WTC11 (cell line): ENCODE results near the gene FAM3D. TPM values are rescaled to one million over a fixed set of nuclear protein-coding genes. Genes with fewer than 3 reads are reported as not detected.
"Not testable (repeated sequence)": the region's sequence is repeated elsewhere in the genome, so short reads cannot be mapped to it uniquely, and the experiment has no call there.

Source experiments
- ATAC-seq: fragments of 200-7000 bp; cut with Tn5 transposase; 2 replicates; pipeline ENCODE4 v1.10.0; 2021; ENCODE audit warnings: mild to moderate bottlenecking, moderate library complexity
- CTCF ChIA-PET: fragments of 300-600 bp; sonication (Branson Sonifier 250); formaldehyde crosslinking; loops from one replicate; lab custom pipeline; 2021; ENCODE audit warnings: antibody characterized with exemption; lab: Charles Lee
- POLR2A ChIA-PET: fragments of 350-600 bp; sonication (Branson Sonifier 250); formaldehyde crosslinking; loops from one replicate; lab custom pipeline; 2021; ENCODE audit warnings: antibody characterized with exemption; lab: Charles Lee
- DNase-seq: peaks from one replicate; pipeline ENCODE4 v3.0.0; 2021; ENCODE audit warnings: low spot score
- H3K27ac Mint-ChIP-seq: 2 replicates; pipeline ENCODE4 v1.8.0; 2021; ENCODE audit warnings: mixed read lengths
- H3K27me3 Mint-ChIP-seq: 2 replicates; pipeline ENCODE4 v1.8.0; 2021; ENCODE audit warnings: low read depth, mild to moderate bottlenecking, moderate library complexity, mixed read lengths
- H3K36me3 Mint-ChIP-seq: 2 replicates; pipeline ENCODE4 v1.8.0; 2021; ENCODE audit warnings: mixed read lengths
- H3K4me1 Mint-ChIP-seq: 2 replicates; pipeline ENCODE4 v1.8.0; 2022; ENCODE audit warnings: mixed read lengths
- H3K4me3 Mint-ChIP-seq: 2 replicates; pipeline ENCODE4 v1.8.0; 2021; ENCODE audit warnings: mild to moderate bottlenecking, moderate library complexity, mixed read lengths
- H3K9me3 Mint-ChIP-seq: 2 replicates; pipeline ENCODE4 v1.8.0; 2021; ENCODE audit warnings: mixed read lengths
- ATF6 ChIP-seq: sonication (generic); formaldehyde crosslinking; IDR thresholded peaks from 2 replicates; pipeline ENCODE4 v1.8.1; 2023; ENCODE audit warnings: mild to moderate bottlenecking, missing genetic modification reagents
- CREB1 ChIP-seq: sonication (generic); formaldehyde crosslinking; IDR thresholded peaks from 2 replicates; pipeline ENCODE4 v1.8.0; 2023; ENCODE audit warnings: mild to moderate bottlenecking, missing genetic modification reagents
- CREM ChIP-seq: sonication (generic); formaldehyde crosslinking; IDR thresholded peaks from 2 replicates; pipeline ENCODE4 v1.8.1; 2022; ENCODE audit warnings: mild to moderate bottlenecking, missing genetic modification reagents, moderate library complexity
- ELF4 ChIP-seq: sonication (generic); formaldehyde crosslinking; IDR thresholded peaks from 2 replicates; pipeline ENCODE4 v1.8.1; 2022; ENCODE audit warnings: low read depth, mild to moderate bottlenecking, moderate library complexity, missing genetic modification reagents
- ERG ChIP-seq: fragments of 250-450 bp; sonication (Bioruptor Pico); IDR thresholded peaks from 2 replicates; pipeline ENCODE4 v1.8.0; 2021; ENCODE audit warnings: mild to moderate bottlenecking
- ETV6 ChIP-seq: sonication (generic); formaldehyde crosslinking; IDR thresholded peaks from 2 replicates; pipeline ENCODE4 v1.8.1; 2022; ENCODE audit warnings: mild to moderate bottlenecking, missing genetic modification reagents
- FOXJ3 ChIP-seq: sonication (generic); formaldehyde crosslinking; IDR thresholded peaks from 2 replicates; pipeline ENCODE4 v1.9.0; 2021; ENCODE audit warnings: missing genetic modification reagents, mild to moderate bottlenecking, borderline replicate concordance
- FOXP4 ChIP-seq: sonication (generic); formaldehyde crosslinking; IDR thresholded peaks from 2 replicates; pipeline ENCODE4 v1.8.0; 2022; ENCODE audit warnings: mild to moderate bottlenecking, missing genetic modification reagents
- GABPB1 ChIP-seq: sonication (generic); formaldehyde crosslinking; IDR thresholded peaks from 2 replicates; pipeline ENCODE4 v1.8.1; 2023; ENCODE audit warnings: mild to moderate bottlenecking, missing genetic modification reagents
- IRF2 ChIP-seq: sonication (generic); formaldehyde crosslinking; IDR thresholded peaks from 2 replicates; pipeline ENCODE4 v1.8.0; 2022; ENCODE audit warnings: low read depth, missing genetic modification reagents, borderline replicate concordance
- NFE2L1 ChIP-seq: sonication (generic); formaldehyde crosslinking; IDR thresholded peaks from 2 replicates; pipeline ENCODE4 v1.8.1; 2023; ENCODE audit warnings: missing genetic modification reagents
- NFYB ChIP-seq: sonication (generic); formaldehyde crosslinking; conservative IDR thresholded peaks from 2 replicates; pipeline ENCODE4 v1.8.0; 2022; ENCODE audit warnings: low read depth, missing genetic modification reagents
- NR2C2 ChIP-seq: sonication (generic); formaldehyde crosslinking; IDR thresholded peaks from 2 replicates; pipeline ENCODE4 v1.8.0; 2022; ENCODE audit warnings: mild to moderate bottlenecking, missing genetic modification reagents
- ZNF263 ChIP-seq: sonication (generic); formaldehyde crosslinking; IDR thresholded peaks from 2 replicates; pipeline ENCODE4 v1.8.1; 2022; ENCODE audit warnings: low read depth, mild to moderate bottlenecking, moderate library complexity, missing genetic modification reagents
- ZNF671 ChIP-seq: fragments of 250-450 bp; sonication (Bioruptor Pico); IDR thresholded peaks from 2 replicates; pipeline ENCODE4 v1.8.0; 2021; ENCODE audit warnings: mild to moderate bottlenecking
- total RNA-seq: library from RNA; stranded (reverse); gene quantifications from 3 replicates; pipeline ENCODE4 v1.2.3, GENCODE V29; 2021
- TF ChIP-seq, protein P1 (sequence below): fragments of 250-450 bp; sonication (Bioruptor Pico); IDR thresholded peaks from 2 replicates; pipeline ENCODE4 v2.1.2; 2022; ENCODE audit warnings: mild to moderate bottlenecking, moderate library complexity
- TF ChIP-seq, protein P2 (sequence below): sonication (generic); formaldehyde crosslinking; IDR thresholded peaks from 2 replicates; pipeline ENCODE4 v1.8.1; 2023; ENCODE audit warnings: mild to moderate bottlenecking, missing genetic modification reagents

FAM3D gene
- total RNA-seq, 1 experiment from 2014 or later = 0.66 TPM

GRCh38 chr3:58708983-58709382 is 42.4 kb upstream of the FAM3D start:
- H3K36me3 Mint-ChIP-seq, POLR2A ChIA-PET, CTCF ChIA-PET, H3K27ac Mint-ChIP-seq, DNase-seq, H3K4me3 Mint-ChIP-seq, H3K27me3 Mint-ChIP-seq, ATAC-seq: not testable (repeated sequence)
- H3K9me3 Mint-ChIP-seq = peaks cover 22% of the 10 kb centered on the region
- TF ChIP-seq NFYB (CRISPR knock-in tag) = peak; percentile 31
- TF ChIP-seq, all 79 proteins: peak for 1; not testable (repeated sequence) for 78
- H3K4me1 Mint-ChIP-seq = not testable (repeated sequence)

DNA sequence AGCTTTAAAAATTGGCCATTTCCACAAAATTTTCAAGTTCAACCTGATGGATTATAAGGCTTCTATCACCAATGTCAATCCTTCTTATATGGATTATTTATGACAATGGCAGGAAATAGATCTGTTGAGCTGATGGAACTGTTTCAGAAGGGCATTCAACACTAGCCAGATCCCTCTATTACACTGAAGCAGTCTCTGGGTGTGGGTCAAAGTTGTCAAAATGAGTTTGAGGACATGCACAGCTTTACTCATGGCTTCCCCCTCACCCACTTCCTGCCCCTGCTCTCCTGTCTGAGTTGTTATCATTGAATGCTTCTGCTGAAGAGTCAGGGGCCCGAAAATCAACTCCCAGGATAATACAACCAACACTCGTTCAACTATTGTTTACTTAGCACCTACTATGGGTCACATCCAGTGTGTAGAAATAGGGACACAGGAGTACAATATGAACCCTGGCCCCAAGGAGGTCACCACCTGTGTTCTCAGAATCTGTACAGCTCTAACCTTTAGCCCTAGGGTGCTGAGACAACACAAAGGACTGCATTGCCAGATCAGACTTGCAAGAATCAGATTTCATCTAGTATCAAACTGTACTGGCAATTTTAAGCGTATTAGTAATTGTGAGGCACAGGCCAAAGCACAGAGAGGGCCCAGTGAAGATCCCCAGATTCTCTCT is 41.7 kb upstream of the FAM3D start:
- DNase-seq = no peak
- Mint-ChIP-seq H3K4me1 (no peaks in the 10 kb centered on the region), H3K4me3 (no peak overlapping the region), H3K27me3 (no peaks in the 10 kb centered on the region), H3K9me3 (peaks cover 21% of the 10 kb centered on the region), H3K27ac (no peak overlapping the region), H3K36me3 (no peaks in the 10 kb centered on the region)
- ChIA-PET CTCF (no interaction called here), POLR2A (no interaction called here)
- ATAC-seq = no peak
- TF ChIP-seq, protein P1, sequence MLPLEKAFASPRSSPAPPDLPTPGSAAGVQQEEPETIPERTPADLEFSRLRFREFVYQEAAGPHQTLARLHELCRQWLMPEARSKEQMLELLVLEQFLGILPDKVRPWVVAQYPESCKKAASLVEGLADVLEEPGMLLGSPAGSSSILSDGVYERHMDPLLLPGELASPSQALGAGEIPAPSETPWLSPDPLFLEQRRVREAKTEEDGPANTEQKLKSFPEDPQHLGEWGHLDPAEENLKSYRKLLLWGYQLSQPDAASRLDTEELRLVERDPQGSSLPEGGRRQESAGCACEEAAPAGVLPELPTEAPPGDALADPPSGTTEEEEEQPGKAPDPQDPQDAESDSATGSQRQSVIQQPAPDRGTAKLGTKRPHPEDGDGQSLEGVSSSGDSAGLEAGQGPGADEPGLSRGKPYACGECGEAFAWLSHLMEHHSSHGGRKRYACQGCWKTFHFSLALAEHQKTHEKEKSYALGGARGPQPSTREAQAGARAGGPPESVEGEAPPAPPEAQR (CRISPR knock-in tag) = no peak
- TF ChIP-seq NFYB (CRISPR knock-in tag) (no peak), ETV6 (CRISPR knock-in tag) (no peak), FOXJ3 (CRISPR knock-in tag) (no peak), NFE2L1 (no peak), CREB1 (CRISPR knock-in tag) (no peak), NR2C2 (no peak)
- TF ChIP-seq, protein P2, sequence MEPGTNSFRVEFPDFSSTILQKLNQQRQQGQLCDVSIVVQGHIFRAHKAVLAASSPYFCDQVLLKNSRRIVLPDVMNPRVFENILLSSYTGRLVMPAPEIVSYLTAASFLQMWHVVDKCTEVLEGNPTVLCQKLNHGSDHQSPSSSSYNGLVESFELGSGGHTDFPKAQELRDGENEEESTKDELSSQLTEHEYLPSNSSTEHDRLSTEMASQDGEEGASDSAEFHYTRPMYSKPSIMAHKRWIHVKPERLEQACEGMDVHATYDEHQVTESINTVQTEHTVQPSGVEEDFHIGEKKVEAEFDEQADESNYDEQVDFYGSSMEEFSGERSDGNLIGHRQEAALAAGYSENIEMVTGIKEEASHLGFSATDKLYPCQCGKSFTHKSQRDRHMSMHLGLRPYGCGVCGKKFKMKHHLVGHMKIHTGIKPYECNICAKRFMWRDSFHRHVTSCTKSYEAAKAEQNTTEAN (CRISPR knock-in tag) = no peak

DNA sequence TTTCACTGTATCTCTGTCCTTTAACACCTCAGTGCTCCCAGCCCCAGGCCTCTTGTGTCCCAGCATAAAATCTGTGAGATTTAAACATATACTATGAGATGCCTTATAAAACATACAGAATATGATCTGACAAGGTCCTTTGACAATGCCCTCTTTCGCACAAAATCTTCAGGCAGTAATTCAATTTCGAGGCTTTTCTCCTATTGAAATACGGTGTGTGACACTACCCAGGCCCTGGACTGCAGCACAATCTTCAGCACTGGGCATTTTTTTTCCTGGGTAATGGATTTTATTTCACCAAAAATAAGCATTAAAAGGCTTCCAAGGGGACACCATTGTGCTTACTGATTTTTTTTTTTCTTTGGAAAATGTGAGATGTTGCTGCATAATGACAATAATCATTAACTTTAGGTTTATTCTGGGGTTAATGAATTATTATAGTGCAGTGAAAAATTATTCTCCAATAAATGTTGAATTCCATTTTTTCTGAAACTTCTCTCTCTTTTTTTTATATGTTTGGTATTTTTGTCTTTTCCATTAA is 40.9 kb upstream of the FAM3D start:
- TF ChIP-seq GABPB1 (CRISPR knock-in tag) (no peak), CREM (CRISPR knock-in tag) (no peak)
- no peaks in the 10 kb centered on the region for H3K4me1 Mint-ChIP-seq
- no peaks in the 10 kb centered on the region for H3K27me3 Mint-ChIP-seq
- POLR2A ChIA-PET = no interaction called here
- DNase-seq (no peak), ATAC-seq (no peak)
- H3K4me3 Mint-ChIP-seq = no peak overlapping the region
- CTCF ChIA-PET = no interaction called here
- H3K36me3 Mint-ChIP-seq = no peaks in the 10 kb centered on the region
- H3K9me3 Mint-ChIP-seq = peaks cover 23% of the 10 kb centered on the region
- H3K27ac Mint-ChIP-seq = no peak overlapping the region

- no peak overlapping the region for H3K4me3 Mint-ChIP-seq
- H3K4me1 Mint-ChIP-seq = no peaks in the 10 kb centered on the region
- ChIA-PET CTCF (no interaction called here), POLR2A (no interaction called here)
- no peaks in the 10 kb centered on the region for H3K36me3 Mint-ChIP-seq
- H3K9me3 Mint-ChIP-seq = peaks cover 23% of the 10 kb centered on the region
- no peak for ATAC-seq
- no peaks in the 10 kb centered on the region for H3K27me3 Mint-ChIP-seq
- no peak overlapping the region for H3K27ac Mint-ChIP-seq
- DNase-seq = no peak
- no peak for TF ChIP-seq ZNF263 (CRISPR knock-in tag)
- no peak for TF ChIP-seq ZNF671
Measured at GRCh38 chr3:58706395-58707167, 40.0 kb upstream of the FAM3D start.

- H3K9me3 Mint-ChIP-seq = peaks cover 27% of the 10 kb centered on the region
- CTCF ChIA-PET = no interaction called here
- ATAC-seq (no peak), DNase-seq (no peak)
- H3K4me1 Mint-ChIP-seq = no peaks in the 10 kb centered on the region
- no peaks in the 10 kb centered on the region for H3K27me3 Mint-ChIP-seq
- no peak overlapping the region for H3K4me3 Mint-ChIP-seq
- no peaks in the 10 kb centered on the region for H3K36me3 Mint-ChIP-seq
- H3K27ac Mint-ChIP-seq = no peak overlapping the region
- POLR2A ChIA-PET = no interaction called here
- TF ChIP-seq ELF4 (CRISPR knock-in tag) (no peak), FOXP4 (CRISPR knock-in tag) (no peak), ATF6 (CRISPR knock-in tag) (no peak), ERG (CRISPR knock-in tag) (no peak), IRF2 (CRISPR knock-in tag) (no peak), NFYB (CRISPR knock-in tag) (no peak)
Measured at GRCh38 chr3:58704745-58705144, 38.2 kb upstream of the FAM3D start.
